NCI-H2196 treated with DMSO at 0.1 percent for 48 hours (cell line): ENCODE results near the gene PAX6.

Experiments used
- DNase-seq: peaks from one replicate; lab custom pipeline; 2025; ENCODE audit not compliant: unreplicated experiment; lab: John Stamatoyannopoulos, UW

PAX6 gene

DNA sequence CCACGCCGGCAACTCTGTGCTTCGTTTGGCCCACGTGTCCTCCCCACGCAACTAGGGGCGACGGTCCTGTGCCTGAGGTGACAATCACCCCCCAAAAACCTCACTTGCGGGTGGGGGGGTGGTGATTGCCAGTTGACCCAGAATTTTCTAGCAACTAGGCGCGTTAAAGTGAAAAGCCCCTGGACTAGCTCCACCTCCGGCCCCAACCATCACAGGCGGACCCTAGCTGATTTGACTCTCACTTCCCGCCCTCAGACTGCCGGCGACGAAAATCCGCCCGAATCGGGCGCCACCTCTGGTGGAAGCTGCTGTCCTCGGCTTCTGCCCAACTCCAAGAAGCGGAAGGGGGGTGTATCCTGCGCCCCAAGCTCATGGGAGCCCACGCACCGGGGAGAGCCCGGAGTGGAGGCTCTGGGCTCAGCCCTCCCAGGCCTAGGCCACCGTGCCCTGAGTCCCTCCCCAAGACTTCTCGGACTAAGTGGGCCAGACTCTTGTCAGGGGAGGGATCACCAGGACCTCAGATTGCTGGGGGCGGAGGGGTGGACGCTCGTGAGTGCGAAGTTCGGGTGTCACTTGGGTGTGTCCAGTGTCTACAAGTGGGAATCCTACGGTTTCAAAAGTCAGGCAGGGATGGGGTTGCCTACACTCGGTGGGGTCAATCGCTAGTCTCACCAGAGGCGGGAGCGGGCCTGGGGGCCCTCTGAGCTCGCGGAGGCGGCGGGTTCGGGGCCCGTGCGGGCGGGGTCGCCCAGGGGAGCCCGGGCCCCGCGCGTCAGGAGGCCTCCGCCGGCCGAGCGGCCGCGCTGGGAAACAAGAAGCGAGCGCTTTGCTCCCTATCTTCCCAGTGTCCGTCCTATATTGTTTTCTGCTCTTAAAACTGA, 12.3 kb downstream of the PAX6 start:
- no peak for DNase-seq

DNA sequence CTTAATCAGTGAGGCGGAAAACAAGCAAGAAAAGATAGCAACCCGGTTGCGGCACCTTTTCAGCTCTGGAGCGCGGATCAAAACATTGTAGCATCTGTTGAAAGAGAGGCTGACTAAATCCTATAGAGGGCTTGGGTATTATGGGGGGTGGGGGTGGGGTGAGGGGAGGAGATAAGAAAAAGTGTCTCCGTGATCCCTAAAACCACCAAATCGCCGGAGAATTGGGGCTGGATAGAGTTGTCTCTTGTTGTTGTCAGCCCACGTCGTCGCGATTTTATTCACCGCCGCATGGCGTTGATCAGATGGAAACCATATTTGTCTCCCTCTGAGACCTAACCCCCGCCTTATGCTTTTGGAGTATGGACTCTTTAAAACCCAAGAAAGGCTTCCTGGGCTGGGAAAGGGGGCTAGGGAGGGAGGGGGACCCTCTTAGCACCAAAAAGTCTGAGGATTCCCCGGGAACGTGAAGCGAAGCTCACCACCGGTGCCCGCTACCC, 13.0 kb downstream of the PAX6 start:
- DNase-seq = no peak

GRCh38 chr11:31797190-31798056, 13.7 kb downstream of the PAX6 start:
- DNase-seq = no peak

DNA sequence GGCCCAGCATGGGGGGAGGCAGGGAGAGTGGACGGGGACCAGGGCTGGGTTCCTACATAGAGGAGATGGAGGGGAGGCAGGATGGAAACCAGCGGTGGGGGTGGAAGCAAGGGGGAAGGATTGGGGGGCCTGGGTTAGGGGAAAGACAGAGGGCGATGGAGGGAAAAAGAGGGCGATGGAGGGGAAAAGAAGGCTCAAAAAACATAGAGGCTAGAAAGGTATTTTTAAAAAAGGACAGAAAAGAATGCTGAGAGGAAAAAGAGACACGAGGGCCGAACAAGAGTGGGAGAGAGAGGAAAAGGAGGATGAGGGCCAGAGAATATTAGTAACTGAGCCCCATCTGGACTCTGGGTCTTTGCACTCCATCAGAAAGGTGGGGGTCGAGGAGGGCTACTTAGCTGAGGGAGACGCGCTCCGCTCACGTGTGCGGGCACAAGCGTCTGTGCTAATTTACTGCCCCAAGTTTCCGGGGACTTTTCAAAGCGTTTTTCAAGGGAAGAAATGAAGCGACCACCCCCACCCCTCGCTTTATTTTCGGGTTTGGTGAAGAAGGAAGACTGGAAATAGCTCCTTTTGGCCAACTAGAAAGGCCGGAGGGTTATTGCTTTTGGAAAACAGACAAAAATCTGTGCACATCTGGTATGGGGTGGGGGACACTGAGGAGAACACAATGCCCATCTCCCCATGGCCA, 14.5 kb downstream of the PAX6 start:
- DNase-seq = no peak

GRCh38 chr11:31795706-31796498, 15.2 kb downstream of the PAX6 start:
- no peak for DNase-seq

- DNase-seq = no peak
Observed at GRCh38 chr11:31794548-31794947, 16.6 kb downstream of the PAX6 start.

- DNase-seq = no peak
Observed at GRCh38 chr11:31793264-31793663, 17.9 kb downstream of the PAX6 start.

DNA sequence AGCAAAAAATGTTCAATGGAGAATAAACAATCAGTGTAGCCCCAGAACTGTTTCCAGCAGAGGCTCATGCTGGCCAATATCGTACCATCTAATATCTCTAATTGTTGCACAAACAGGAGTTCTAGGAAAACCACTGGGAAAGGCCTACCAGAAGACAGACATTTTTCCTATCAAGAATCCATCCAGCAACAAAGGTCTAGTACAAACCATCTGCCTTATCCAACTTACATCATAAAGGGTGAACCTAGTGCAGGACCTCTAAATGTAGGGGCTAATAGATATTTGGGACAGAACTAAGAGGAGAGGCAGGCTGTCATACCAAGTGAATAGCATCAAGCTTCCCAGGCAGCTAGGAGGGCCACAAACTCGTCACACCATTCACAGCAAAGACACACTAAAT, 18.7 kb downstream of the PAX6 start:
- no peak for DNase-seq

GRCh38 chr11:31792036-31792435, 19.1 kb downstream of the PAX6 start:
- DNase-seq = no peak

DNA sequence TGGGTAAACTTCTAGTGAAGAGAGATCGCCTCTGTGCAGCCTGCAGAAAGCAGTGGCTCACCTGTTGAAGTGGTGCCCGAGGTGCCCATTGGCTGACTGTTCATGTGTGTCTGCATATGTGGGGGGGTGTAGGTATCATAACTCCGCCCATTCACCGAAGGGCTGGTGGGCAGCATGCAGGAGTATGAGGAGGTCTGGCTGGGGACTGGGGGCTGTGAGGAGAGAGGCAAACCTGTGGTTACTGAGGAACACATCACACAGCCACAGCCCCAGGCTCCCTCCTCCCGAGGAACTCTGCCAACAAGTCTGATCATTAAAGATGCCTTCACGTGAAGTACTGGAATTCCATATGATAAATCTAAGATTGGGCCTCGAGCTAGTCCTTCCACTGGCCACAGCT, 20.5 kb downstream of the PAX6 start:
- DNase-seq = no peak

- DNase-seq = no peak
Observed at GRCh38 chr11:31788085-31788484, 23.0 kb downstream of the PAX6 start.

DNA sequence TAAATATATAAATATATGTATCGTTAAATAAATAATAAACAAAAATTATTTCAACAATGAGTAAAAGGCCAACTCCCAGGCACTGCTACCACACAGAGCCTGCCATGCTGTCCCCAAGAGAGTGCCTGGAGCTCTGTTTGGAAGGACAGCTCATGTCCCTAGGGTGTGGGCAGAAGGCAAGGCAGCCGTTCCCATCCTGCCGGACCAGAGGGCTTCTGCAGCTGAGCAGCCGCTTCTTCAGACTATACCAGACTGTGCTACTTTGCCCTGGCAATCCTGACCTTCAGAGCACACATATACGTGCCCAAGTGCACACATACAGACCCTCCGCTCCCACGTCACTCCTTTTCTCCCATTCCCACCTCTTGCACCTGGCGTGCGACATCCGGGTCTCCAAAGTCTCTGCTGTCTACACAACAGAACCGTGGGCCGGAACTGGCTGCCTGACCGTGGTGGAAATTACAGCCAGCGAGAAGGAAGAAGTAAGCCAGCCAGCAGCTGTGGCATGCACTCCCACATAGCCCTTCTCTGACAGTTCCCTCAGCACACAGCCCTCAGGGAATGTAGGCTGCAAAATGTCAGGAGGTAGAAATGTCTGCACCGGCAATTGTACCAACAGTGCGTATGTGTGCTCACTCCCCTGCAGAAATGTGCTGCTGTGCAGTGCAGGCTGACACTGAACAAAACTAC, 24.0 kb downstream of the PAX6 start:
- DNase-seq = no peak

- no peak for DNase-seq
Observed at GRCh38 chr11:31784611-31785010, 26.5 kb downstream of the PAX6 start.

DNA sequence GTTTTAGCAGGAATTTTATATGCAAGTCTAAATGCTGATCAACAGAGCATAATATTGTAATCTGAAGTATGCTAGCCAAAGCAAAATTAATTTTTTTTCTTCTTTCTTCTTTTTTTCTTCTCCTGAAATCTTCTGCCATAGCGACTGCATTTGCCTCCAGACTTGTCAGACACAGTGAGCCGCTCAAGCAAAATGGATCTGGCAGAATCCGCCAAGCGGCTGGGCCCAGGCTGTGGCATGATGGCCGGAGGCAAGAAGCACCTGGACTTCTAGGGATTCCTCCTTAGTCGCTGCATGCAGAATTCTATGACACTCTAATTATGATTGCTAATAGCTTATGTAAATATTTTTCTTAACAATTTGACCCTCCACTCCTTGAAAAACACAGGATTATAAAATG, 27.9 kb downstream of the PAX6 start:
- no peak for DNase-seq

GRCh38 chr11:31782257-31782656, 28.9 kb downstream of the PAX6 start:
- no peak for DNase-seq

- no peak for DNase-seq
Observed at GRCh38 chr11:31780480-31780971, 30.6 kb downstream of the PAX6 start.

GRCh38 chr11:31780078-31780477, 31.0 kb downstream of the PAX6 start:
- no peak for DNase-seq

DNA sequence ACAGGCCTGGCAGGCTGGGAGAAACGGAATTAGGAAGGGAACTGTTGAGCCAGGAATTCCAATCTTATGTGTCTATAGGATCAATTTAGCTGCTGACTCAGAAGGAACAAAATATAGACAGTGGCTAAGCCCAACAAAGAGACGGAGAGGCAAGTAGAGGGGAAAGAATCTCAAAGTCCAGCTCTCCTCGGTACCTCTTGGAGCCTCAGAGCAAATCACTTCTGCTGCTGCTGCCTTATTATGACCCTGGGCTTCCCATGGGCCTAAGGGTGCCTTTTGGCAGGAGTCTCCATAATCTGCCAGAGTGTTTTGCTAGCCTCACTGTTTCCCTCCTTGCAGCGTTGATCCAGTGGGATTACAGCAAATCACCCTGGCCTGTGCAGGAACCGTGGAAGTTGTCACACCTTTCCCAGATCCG, 31.7 kb downstream of the PAX6 start:
- no peak for DNase-seq

GRCh38 chr11:31772412-31772811, 38.7 kb downstream of the PAX6 start:
- no peak for DNase-seq
